Measurements from ENCODE around the gene BRIP1. TPM values are rescaled to one million over a fixed set of nuclear protein-coding genes. Genes with fewer than 3 reads are reported as not detected.

Gene BRIP1
- total and polyA plus RNA-seq, 9 of the 15 experiments (the other 6 are each of a cell fraction or from before 2014, with no cell fraction given) = 2.4 to 17.5 (median 11.2) TPM

GRCh38 chr17:61720016-61720795, 143.1 kb downstream of the BRIP1 start:
- no TSS peak for BruUV-seq (replicated peaks)
- no peak for ATAC-seq
- intact Hi-C loops (cut with micrococcal nuclease) (no loop called here), in situ Hi-C loops (cut with MboI) (no loop called here)
- H3K9me3 ChIP-seq (replicated peaks; ENCODE audit: control insufficient read depth, insufficient read depth, low read depth, low read length) = 0 out of 2 replicates have a peak, but pooled peaks cover 4% of the 10 kb centered on the region
- peak in 1 of 3 experiments; percentile 58; a peak in 1 of 6 replicates for TF ChIP-seq ZBTB11 (CRISPR knock-in tag; IDR thresholded peaks at IDR 0.05)
- TF ChIP-seq SNIP1 (IDR thresholded peaks at IDR 0.05; ENCODE audit: low read depth) = no peak
- no peak overlapping the region for H3K4me3 ChIP-seq
- FAIRE-seq = no peak
- ChIA-PET CTCF (ENCODE audit: low intra/inter-chr PET ratio) (no interaction called here), POLR2A (no interaction called here)
- no peak overlapping the region for H3K4me2 ChIP-seq (ENCODE audit: insufficient read depth, low read length)
- no peaks in the 10 kb centered on the region for H3K4me1 ChIP-seq (replicated peaks in 1 of 2; ENCODE audit: control insufficient read depth in 2 of 2, insufficient read depth in 2 of 2, low read length in 2 of 2)
- no peak overlapping the region for H3K27ac ChIP-seq (ENCODE audit: extremely low read depth, low read depth, low read length)
- H3K36me3 ChIP-seq (ENCODE audit: control insufficient read depth, insufficient read depth, low read length) = peaks cover 6% of the 10 kb centered on the region; the same call in 1 of the 3 replicates
- no peaks in the 10 kb centered on the region for H4K20me1 ChIP-seq (replicated peaks; ENCODE audit: control insufficient read depth, insufficient read depth, low read length)
- no peaks in the 10 kb centered on the region for H3K27me3 ChIP-seq (ENCODE audit: control insufficient read depth in 2 of 2, insufficient read depth in 2 of 2, low read length in 2 of 2)
- no peak overlapping the region for H2AFZ ChIP-seq (ENCODE audit: low read depth, low read length)
- DNase-seq (ENCODE audit: extremely low read depth in 1 of 4, low spot score in 3 of 4) = no peak
- no peak overlapping the region for H3K9ac ChIP-seq (ENCODE audit: insufficient read depth in 1 of 2, low read depth in 2 of 2, low read length in 2 of 2)
- H3K9me1 ChIP-seq (ENCODE audit: control insufficient read depth, insufficient read depth, low read length) = no peaks in the 10 kb centered on the region
- no peaks in the 10 kb centered on the region for H3K79me2 ChIP-seq (ENCODE audit: control insufficient read depth, insufficient read depth, low read length)
- 96% methylated on average over 4 of the region's 4 CpGs for WGBS (ENCODE audit: insufficient coverage, low coverage, missing lambda C conversion rate)
